Lower leg skin (tissue), 4 donors: ENCODE measurements around the gene PLCXD3. TPM values are rescaled to one million over a fixed set of nuclear protein-coding genes. Genes with fewer than 3 reads are reported as not detected.

Experiments used
- DNase-seq, 2 donors: peaks; one replicate each; pipeline ENCODE4 v3.0.0-alpha.2; 2019; ENCODE audit warnings: low spot score in 2 of 2
- H3K4me3 ChIP-seq: fragments of 200-600 bp; sonication (generic); 2 replicates; pipeline ENCODE4 v1.5.1; 2017; ENCODE audit warnings: mild to moderate bottlenecking, low read depth; ENCODE audit not compliant: poor library complexity, severe bottlenecking
- POLR2A ChIP-seq, 2 donors: fragments of 450-650 bp; IDR thresholded peaks; one replicate each; pipeline ENCODE4 v1.6.1; 2016 to 2017; ENCODE audit warnings: antibody characterized with exemption in 2 of 2, mild to moderate bottlenecking in 1 of 2, moderate library complexity in 1 of 2
- WGBS, 2 donors: methylation state at CpG; one replicate each; pipeline ENCODE4 v1.1.5; 2018; 5-methylcytosine and 5-hydroxymethylcytosine counted together
- intact Hi-C: fragments of 100-400 bp; cut with DNase I; formaldehyde crosslinking; loops from one replicate; pipeline ENCODE4 v1.15.0; 2023; ENCODE audit warnings: low total_unique reads
- total RNA-seq, 4 donors: library from RNA; depleted of rRNA; stranded (reverse); fragments of >200 nt; gene quantifications; one replicate each; pipeline ENCODE4 v1.1.0, GENCODE V29; 2016
- TF ChIP-seq, protein P1 (sequence below), 3 donors: fragments of 450-650 bp; IDR thresholded peaks; one replicate each; pipeline ENCODE4 v1.5.1; 2016; ENCODE audit warnings: antibody characterized with exemption in 3 of 3, mild to moderate bottlenecking in 3 of 3, moderate library complexity in 2 of 3

Gene PLCXD3
- 1 to 10 TPM in 1 of 4 donors, under 1 TPM in 3; 0.04 to 1.1 (median 0.50) TPM for total RNA-seq

DNA sequence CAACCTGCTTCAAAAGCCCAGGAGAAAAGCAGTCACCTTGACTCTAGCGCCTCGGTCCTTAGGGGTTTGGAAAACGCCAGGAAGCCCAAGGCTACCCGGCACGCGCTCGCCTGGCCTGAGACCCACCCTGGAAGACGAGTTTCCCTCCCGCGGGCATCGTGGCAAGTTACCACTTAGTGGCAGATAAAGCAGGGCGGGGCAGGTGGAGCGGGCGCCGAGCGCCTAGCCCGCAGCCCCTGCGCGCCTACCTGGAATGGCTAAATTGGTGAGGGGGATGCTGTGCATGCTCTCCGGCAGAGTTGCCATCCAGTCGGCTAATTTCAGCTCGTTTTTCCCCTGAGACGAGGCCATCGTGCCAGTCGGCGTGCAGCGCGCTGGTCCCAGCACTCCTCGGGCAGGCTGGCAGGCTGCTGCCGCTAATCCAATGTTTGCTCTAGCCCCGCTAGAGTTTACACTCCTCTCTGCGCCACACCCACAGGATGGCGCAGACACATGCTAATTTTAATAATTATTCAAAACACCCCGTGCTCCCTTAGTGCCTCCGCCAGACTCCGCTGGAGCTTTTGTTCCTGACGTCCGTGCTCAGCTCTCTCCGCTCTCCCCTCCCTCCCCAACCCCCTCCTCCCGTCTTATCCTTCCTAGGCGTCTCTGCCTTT is at the start of gene PLCXD3:
PLCXD3 (minus strand) TSS at position 426 of the 656 bp plus-strand sequence; CDS start at position 351, 75 bp downstream.
- H3K4me3 ChIP-seq, result peak within 1 kb of the TSS; percentile 7
- TF ChIP-seq, protein P1, sequence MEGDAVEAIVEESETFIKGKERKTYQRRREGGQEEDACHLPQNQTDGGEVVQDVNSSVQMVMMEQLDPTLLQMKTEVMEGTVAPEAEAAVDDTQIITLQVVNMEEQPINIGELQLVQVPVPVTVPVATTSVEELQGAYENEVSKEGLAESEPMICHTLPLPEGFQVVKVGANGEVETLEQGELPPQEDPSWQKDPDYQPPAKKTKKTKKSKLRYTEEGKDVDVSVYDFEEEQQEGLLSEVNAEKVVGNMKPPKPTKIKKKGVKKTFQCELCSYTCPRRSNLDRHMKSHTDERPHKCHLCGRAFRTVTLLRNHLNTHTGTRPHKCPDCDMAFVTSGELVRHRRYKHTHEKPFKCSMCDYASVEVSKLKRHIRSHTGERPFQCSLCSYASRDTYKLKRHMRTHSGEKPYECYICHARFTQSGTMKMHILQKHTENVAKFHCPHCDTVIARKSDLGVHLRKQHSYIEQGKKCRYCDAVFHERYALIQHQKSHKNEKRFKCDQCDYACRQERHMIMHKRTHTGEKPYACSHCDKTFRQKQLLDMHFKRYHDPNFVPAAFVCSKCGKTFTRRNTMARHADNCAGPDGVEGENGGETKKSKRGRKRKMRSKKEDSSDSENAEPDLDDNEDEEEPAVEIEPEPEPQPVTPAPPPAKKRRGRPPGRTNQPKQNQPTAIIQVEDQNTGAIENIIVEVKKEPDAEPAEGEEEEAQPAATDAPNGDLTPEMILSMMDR (IDR thresholded peaks at IDR 0.05), result no peak
- no peak for TF ChIP-seq POLR2A (IDR thresholded peaks at IDR 0.05)
- DNase-seq, result no peak
- WGBS, 2 donors, result 3% methylated on average over 40 to 41 of the region's 41 CpGs
- intact Hi-C loops, result no loop called here

GRCh38 chr5:41559184-41559583 is 48.8 kb upstream of the PLCXD3 start:
- WGBS, 2 donors, result 41 to 55% methylated on average over 3 of the region's 3 CpGs
- TF ChIP-seq, protein P1 (IDR thresholded peaks at IDR 0.05), result no peak
- no peak for TF ChIP-seq POLR2A (IDR thresholded peaks at IDR 0.05)
- no peak for DNase-seq
- H3K4me3 ChIP-seq, result no peak overlapping the region
- intact Hi-C loops, result no loop called here

DNA sequence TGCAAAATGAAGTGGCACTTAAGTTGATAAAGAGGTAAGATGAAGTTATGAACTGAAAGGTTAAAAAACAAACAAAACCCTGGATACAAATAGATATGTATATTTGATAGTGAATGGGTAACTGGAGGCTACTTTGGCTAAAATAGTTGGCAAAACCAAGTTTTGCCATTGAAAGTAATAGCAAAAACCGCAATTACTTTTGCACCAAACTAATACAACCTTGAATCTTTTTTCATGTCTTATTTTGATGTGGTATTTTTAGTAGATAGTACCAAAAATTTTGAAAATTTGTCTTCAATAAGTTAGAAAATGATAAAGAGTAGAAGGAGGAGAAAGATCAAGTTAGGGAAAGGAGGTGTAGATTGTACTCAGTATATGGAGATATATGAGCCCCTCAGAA is 47.9 kb upstream of the PLCXD3 start:
- WGBS, 2 donors, result 61 to 69% methylated on average over 1 of the region's 1 CpG
- H3K4me3 ChIP-seq, result no peak overlapping the region
- intact Hi-C loops, result no loop called here
- DNase-seq, result no peak
- TF ChIP-seq POLR2A (IDR thresholded peaks at IDR 0.05), result no peak
- TF ChIP-seq, protein P1 (IDR thresholded peaks at IDR 0.05), result no peak

GRCh38 chr5:41547991-41548390 is 37.6 kb upstream of the PLCXD3 start:
- 73 to 74% methylated on average over 1 of the region's 1 CpG for WGBS, 2 donors
- intact Hi-C loops, result no loop called here

GRCh38 chr5:41542183-41542582 is 31.8 kb upstream of the PLCXD3 start:
- intact Hi-C loops, result no loop called here
- TF ChIP-seq, protein P1 (IDR thresholded peaks at IDR 0.05), result no peak
- TF ChIP-seq POLR2A (IDR thresholded peaks at IDR 0.05), result no peak
- DNase-seq, result no peak
- no peak overlapping the region for H3K4me3 ChIP-seq

More at GRCh38 chr5:41547991-41548390, 37.6 kb upstream of the PLCXD3 start:
- TF ChIP-seq, protein P1 (IDR thresholded peaks at IDR 0.05), result no peak
- TF ChIP-seq POLR2A (IDR thresholded peaks at IDR 0.05), result no peak
- no peak overlapping the region for H3K4me3 ChIP-seq
- no peak for DNase-seq

- no peak overlapping the region for H3K4me3 ChIP-seq
- intact Hi-C loops, result no loop called here
- TF ChIP-seq, protein P1 (IDR thresholded peaks at IDR 0.05), result no peak
- TF ChIP-seq POLR2A (IDR thresholded peaks at IDR 0.05), result no peak
- no peak for DNase-seq
- 91 to 93% methylated on average over 2 of the region's 2 CpGs for WGBS, 2 donors
These were observed 29.1 kb upstream of the PLCXD3 start for GRCh38 chr5:41539454-41539853.
